DMS79 (cell line): ENCODE data around the gene SEMA6B.

Experiments
- DNase-seq: peaks from one replicate; lab custom pipeline; 2025; lab: John Stamatoyannopoulos, UW

The SEMA6B gene

GRCh38 chr19:4525563-4526002 lies 33.9 kb downstream of the SEMA6B start:
- no peak for DNase-seq

- DNase-seq: no peak
Measured at GRCh38 chr19:4524808-4525562, 34.5 kb downstream of the SEMA6B start.

DNA sequence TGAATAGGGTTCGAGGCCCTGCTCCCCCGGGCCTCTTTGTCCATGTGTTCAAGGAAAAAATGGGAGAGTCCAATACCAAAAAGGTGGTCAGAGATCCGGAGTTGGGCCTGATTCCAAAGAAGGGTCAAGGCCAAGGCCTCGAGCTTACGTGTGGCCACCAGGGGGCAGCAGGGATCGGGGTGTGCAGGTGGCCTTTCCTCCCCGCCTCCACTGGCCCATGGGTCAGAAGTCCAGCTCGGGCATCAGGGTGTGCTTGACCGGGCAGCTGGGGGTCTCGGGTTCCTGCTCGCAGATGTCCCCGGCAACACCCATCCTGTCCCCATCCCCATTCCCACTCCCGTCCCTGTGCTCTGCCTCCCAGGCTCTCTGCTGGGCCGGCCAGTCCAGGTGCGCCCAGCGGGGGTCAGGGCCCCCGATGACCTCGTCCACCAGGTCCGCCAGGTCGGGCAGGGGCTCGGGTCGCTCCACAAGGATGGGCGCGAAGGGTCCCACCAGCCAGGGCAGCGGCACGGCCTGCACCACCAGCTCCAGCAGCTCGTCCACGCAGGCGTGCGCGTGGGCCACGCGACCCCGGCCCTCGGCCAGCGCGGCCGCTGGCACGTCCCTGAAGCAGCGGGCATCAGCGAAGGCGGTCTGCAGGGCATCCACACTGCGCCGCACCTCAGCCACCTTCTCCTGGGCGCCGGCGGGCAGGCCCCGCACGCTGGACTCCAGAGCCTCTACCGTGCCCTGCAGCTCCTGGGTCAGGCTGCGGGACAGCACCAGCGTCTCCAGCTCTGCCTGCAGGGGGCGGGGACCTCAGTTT lies 36.0 kb downstream of the SEMA6B start:
- no peak for DNase-seq

- DNase-seq: no peak
Measured at GRCh38 chr19:4522291-4523002, 37.0 kb downstream of the SEMA6B start.

GRCh38 chr19:4521888-4522242 lies 37.6 kb downstream of the SEMA6B start:
- DNase-seq: no peak

DNA sequence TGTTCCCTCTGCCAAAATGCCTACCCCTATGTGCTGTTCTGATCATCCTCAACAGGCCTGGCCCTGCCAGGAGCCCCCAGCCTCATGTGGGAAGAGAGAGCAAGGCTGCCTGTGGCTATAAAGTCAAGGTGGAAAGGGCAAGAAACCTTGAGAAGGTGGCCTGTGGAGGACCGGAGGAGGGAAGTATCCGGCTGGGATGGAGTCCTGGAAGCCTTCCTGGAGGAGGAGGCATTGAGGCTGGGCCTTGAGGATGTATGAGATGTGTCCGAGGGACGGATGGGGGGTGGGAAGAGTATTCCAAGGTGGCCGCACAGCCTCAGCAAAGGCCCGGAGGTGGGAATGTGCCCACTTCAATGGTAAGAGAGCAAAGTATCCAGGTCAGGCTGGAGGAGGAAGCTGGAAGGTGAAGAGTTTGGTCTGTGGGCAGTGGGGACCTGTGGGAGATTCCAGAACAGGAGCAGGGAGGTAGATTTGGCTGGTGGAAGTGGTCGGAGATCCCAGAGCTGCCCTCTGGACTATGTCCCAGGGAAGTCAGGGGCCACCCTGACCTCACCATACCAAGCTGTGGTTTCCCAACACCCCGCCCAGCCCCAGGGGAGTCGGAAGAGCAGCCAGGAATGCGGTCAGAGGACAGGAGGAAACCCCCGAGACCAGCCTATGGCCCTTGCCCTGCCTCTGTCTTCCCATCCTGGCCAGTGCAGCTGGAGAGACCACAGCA lies 38.2 kb downstream of the SEMA6B start:
- DNase-seq: no peak

- no peak for DNase-seq
Measured at GRCh38 chr19:4519521-4520277, 39.8 kb downstream of the SEMA6B start.

- no peak for DNase-seq
Measured at GRCh38 chr19:4519172-4519496, 40.4 kb downstream of the SEMA6B start.

DNA sequence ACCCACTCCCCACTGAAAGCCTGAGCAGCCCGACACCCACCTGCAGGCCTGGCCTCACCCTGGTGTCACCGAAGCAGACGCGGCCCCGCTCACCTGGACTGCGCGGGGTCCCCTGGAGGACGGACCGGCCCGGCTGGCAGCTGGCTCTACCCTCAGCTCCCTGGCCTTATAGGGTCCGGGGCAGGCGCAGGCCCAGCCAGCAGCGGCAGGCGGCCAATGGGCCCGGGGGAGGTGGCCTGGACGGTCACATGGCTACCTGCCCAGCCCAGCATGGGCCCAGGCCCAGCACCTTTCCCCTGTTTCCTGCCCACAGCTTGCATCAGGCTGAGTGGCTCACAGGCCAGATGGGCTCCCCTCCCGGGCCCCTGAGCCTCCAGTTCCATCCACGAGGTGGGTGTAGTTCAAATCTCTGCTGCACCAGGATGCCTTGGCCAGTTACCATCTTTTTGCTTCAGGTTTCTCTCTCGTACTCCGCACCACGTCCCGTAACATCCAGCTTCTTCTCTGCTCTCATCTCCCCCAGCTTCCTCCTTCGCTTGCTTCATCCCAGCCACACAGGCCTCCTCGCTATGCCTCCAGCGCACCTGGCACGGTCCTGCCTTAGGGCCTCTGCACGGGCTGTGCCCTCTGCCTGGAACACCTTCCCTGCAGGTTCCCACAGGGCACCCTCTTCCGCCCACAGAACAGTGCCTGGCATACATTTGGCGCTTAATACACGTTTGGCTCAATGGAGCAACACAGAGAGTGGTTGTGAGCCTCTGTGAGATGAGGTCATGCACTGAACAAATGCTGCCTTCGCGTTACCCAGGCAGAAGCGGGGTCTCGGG lies 40.9 kb downstream of the SEMA6B start, which contains the start of gene PLIN4:
TSS of gene PLIN4 (minus strand) at position 142 of the 827 bp plus-strand sequence. CDS start 214 bp downstream, outside the sequence.
- no peak for DNase-seq

DNA sequence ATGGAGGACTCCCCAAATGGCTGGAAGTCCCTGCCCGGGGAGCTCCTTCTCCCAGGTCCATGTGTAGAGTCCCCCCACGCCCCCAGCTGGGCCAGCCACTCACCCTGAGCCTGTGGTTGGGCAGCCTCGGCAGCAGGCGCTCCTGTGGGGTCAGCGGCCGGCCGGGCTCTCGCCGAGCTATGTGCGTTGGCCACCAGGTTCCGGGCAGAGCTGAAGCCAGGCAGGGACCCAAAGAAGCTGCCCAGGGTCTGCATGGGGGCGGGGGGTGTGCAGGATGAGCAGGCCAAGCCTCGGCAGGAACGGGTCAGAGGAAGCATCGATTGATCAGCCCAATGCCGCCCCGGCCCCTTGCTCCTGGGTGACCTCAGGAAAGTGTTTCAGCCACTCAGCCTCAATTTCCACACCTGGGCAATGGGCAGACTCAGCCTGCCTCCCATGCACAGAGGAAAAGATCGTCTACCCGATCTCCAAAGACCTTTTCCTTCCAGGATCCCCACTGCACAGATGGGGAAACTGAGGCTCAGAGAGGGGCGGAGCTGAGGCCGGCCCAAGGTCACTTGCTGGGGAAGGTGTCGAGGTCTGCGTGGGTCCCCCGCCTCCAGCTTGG lies 41.9 kb downstream of the SEMA6B start:
- no peak for DNase-seq

DNA sequence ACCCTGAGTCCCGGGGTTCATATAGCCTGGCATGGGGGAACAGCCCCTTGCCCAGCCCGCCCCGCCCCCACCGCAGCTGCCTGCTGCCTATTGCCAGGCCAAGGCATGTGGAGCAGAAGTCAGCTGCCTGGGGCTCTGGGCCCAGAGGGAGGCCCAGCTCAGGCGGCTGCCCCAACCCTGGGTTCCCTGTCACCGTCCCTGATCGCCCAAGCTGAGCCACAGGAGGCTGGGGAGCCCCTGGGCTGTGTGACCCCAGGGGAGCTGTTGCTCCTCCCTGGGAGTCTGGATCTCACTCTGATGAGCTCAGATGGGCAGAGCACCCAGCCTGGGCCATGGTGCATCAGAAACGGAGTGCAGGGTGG lies 42.6 kb downstream of the SEMA6B start:
- no peak for DNase-seq

- DNase-seq: no peak
Measured at GRCh38 chr19:4516199-4516938, 43.1 kb downstream of the SEMA6B start.

DNA sequence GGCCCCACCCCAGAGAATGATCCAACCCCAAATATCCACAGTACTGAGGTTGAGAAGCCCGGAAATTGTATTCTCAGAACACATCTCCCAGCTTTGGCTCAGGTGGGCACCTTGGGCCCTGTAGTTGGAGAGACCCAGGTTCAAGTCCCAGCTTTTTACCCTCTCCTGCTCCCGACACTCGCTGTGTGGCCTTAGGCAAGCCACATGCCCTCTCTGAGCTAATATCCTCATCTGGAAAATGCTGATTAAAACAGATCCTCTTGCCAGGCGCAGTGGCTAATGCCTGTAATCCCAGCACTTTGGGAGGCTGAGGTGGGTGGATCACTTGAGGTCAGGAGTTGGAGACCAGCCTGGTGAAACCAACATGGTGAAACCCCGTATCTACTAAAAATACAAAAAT lies 43.8 kb downstream of the SEMA6B start:
- no peak for DNase-seq

GRCh38 chr19:4513248-4513647 lies 46.2 kb downstream of the SEMA6B start:
- DNase-seq: no peak

- DNase-seq: no peak
Measured at GRCh38 chr19:4512070-4512469, 47.4 kb downstream of the SEMA6B start.

DNA sequence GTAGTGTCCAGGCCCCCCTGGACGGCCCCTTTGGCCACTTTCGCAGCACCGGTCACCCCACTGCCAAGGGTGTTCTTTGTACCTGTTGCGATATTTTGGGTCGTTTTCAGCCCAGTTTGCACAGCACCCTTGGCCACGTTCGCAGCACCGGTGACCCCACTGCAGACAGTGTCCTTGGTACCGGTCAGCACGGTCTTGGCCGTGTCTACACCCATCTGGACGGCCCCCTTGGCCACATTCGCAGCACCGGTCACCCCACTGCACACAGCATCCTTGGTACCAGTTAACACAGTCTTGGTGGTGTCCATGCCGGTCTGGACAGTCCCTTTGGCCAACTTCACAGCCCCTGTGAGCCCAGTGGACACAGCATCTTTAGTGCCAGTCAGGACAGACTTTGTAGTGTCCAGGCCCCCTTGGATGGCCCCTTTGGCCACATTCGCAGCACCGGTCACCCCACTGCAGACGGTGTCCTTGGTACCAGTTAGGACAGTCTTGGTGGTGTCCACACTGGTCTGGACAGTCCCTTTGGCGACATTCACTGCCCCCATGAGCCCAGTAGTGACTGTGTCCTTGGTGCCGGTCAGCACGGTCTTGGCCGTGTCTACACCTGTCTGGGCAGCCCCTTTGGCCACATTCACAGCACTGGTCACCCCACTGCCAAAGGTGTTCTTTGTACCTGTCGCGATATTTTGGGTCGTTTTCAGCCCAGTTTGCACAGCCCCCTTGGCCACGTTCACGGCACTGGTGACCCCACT lies 48.0 kb downstream of the SEMA6B start:
- no peak for DNase-seq

- no peak for DNase-seq
Measured at GRCh38 chr19:4510435-4511255, 48.8 kb downstream of the SEMA6B start.

DNA sequence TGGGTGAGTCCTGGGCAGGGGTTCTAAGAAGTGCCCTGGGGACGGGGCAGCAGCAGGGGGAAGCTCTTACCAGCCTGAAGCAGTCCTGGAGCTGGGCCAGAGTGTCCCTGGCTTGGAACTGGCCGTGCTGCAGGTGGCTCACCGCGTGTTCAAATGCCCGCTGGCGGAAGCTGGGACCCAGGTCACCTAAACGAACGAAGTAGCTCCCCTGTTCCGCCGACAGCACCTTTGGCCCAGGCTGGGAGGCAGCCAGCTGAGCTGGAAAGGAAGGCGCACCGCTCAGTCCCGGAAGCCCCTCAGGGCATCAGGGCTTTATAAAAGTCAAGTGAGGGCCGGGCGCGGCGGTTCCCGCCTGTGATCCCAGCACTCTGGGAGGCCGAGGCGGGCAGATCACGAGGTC lies 50.8 kb downstream of the SEMA6B start:
- DNase-seq: no peak
